CD4-positive, alpha-beta T cell treated with Interleukin-6 at 100 ng/mL for 8 hours (primary cell): Measurements from ENCODE around the gene RFLNA.

Experiments used
- DNase-seq: peaks from one replicate; pipeline ENCODE4 v3.0.0-alpha.2; 2020; ENCODE audit warnings: mixed read lengths, low spot score

The RFLNA gene

GRCh38 chr12:124359671-124360581 lies 65.0 kb downstream of the RFLNA start:
- DNase-seq = no peak

GRCh38 chr12:124361074-124361970 lies 66.4 kb downstream of the RFLNA start:
- no peak for DNase-seq

GRCh38 chr12:124361996-124362395 lies 67.1 kb downstream of the RFLNA start:
- DNase-seq = no peak

GRCh38 chr12:124363353-124363965 lies 68.6 kb downstream of the RFLNA start:
- no peak for DNase-seq

- DNase-seq = no peak
These were observed 69.7 kb downstream of the RFLNA start for GRCh38 chr12:124364543-124364942.
